ENCODE data around the gene ORM1.

DNA sequence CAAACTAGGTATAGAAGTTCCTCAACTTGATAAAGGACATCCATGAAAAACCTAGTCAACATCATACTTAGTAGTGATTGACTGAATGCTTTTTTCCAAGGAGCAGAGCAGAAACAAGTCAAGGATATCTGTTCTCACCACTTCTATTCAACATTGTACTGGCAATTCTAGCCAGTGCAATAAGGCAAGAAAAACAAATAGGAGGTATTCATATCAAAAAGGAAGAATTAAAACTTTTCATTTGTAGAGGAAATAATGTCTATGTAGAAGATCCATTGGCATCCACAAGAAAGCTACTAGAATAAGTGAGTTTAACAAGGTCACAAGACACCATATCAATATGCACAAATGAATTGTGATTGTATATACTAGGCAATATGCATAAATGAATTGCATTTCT, 28.2 kb upstream of the ORM1 start:
- TF ChIP-seq, protein P1, sequence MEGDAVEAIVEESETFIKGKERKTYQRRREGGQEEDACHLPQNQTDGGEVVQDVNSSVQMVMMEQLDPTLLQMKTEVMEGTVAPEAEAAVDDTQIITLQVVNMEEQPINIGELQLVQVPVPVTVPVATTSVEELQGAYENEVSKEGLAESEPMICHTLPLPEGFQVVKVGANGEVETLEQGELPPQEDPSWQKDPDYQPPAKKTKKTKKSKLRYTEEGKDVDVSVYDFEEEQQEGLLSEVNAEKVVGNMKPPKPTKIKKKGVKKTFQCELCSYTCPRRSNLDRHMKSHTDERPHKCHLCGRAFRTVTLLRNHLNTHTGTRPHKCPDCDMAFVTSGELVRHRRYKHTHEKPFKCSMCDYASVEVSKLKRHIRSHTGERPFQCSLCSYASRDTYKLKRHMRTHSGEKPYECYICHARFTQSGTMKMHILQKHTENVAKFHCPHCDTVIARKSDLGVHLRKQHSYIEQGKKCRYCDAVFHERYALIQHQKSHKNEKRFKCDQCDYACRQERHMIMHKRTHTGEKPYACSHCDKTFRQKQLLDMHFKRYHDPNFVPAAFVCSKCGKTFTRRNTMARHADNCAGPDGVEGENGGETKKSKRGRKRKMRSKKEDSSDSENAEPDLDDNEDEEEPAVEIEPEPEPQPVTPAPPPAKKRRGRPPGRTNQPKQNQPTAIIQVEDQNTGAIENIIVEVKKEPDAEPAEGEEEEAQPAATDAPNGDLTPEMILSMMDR (IDR thresholded peaks at IDR 0.05) = no peak
- TF ChIP-seq POLR2A (IDR thresholded peaks at IDR 0.05) = no peak

Measured in right lobe of liver (tissue), 4 donors.